OCI-LY3 (cell line): ENCODE data around the gene RIN3.

Experiments used
- H2AFZ ChIP-seq: fragments of 200-600, 300-600 bp; shearing (Covaris generic); 2 replicates; pipeline ENCODE4 v1.6.0; 2014; ENCODE audit warnings: antibody characterized with exemption, low read depth, low read length
- H3K27ac ChIP-seq: fragments of 200-600, 300-600 bp; sonication (generic); 2 replicates; pipeline ENCODE4 v1.5.1; 2014; ENCODE audit warnings: mild to moderate bottlenecking, low read length, moderate library complexity, mixed read lengths
- H3K27me3 ChIP-seq: fragments of 200-600, 300-600 bp; sonication (generic); 2 replicates; pipeline ENCODE4 v1.6.1; 2014; ENCODE audit warnings: low read depth, low read length, mixed read lengths
- H3K36me3 ChIP-seq: fragments of 200-600, 300-600 bp; sonication (generic); replicated peaks from 2 replicates; pipeline ENCODE3; 2014; ENCODE audit warnings: low read depth, low read length, mixed read lengths
- H3K4me1 ChIP-seq: fragments of 300-600, 200-600 bp; sonication (generic); 2 replicates; pipeline ENCODE4 v1.6.1; 2014; ENCODE audit warnings: low read length, mixed read lengths
- H3K4me2 ChIP-seq: fragments of 200-600, 300-600 bp; sonication (generic); 2 replicates; pipeline ENCODE4 v1.6.1; 2014; ENCODE audit warnings: low read length, mixed read lengths
- H3K4me3 ChIP-seq: fragments of 300-600, 200-600 bp; sonication (generic); 2 replicates; pipeline ENCODE4 v1.5.1; 2014; ENCODE audit warnings: antibody characterized with exemption, mild to moderate bottlenecking, low read length, moderate library complexity
- H3K79me2 ChIP-seq: fragments of 300-600, 200-600 bp; shearing (Covaris generic); 2 replicates; pipeline ENCODE4 v1.6.1; 2014; ENCODE audit warnings: mild to moderate bottlenecking, low read length, mixed read lengths
- H3K9ac ChIP-seq: fragments of 300-600, 200-600 bp; shearing (Covaris generic); 2 replicates; pipeline ENCODE4 v1.6.0; 2014; ENCODE audit warnings: mild to moderate bottlenecking, low read length, moderate library complexity
- H3K9me3 ChIP-seq: fragments of 200-600, 300-600 bp; shearing (Covaris generic); 2 replicates; pipeline ENCODE4 v1.6.1; 2014; ENCODE audit warnings: low read length, mixed read lengths; ENCODE audit not compliant: insufficient read depth
- H4K20me1 ChIP-seq: fragments of 200-600, 300-600 bp; sonication (generic); 2 replicates; pipeline ENCODE4 v1.6.1; 2016; ENCODE audit warnings: low read length, mixed read lengths; ENCODE audit not compliant: insufficient read depth
- EZH2phosphoT487 ChIP-seq: fragments of 200-600 bp; shearing (Covaris generic); IDR thresholded peaks from 2 replicates; pipeline ENCODE4 v1.6.1; 2018; ENCODE audit warnings: antibody characterized with exemption, mixed run types, low read depth
- TF ChIP-seq, protein P1 (sequence below): fragments of 200-600, 300-600 bp; sonication (generic); IDR thresholded peaks from 2 replicates; pipeline ENCODE4 v1.5.1; 2014; ENCODE audit warnings: antibody characterized with exemption, low read length, low read depth

Gene RIN3

DNA sequence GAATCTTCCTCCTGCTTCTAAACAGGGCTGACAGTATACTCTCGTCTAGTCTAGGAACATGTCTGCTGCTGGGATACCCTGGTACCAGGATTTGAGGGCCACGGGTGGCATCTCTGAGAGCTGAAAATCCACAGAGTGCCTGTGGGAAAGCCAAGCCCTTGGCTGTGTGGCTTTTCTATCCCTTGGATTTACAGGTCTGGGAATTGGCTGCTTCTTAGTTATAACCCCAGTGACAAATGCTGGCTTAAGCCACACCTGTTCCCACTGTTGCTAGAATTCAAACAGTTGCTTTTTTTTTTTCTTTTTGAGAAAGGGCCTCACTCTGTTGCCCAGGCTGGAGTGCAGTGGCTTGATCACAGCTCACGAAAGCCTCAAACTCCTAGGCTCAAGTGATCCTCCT, 14.3 kb upstream of the RIN3 start:
- Histone ChIP-seq H3K36me3 (no peaks in the 10 kb centered on the region), H3K4me2 (no peak overlapping the region), H3K4me1 (peaks cover 16% of the 10 kb centered on the region), H3K27ac (no peak overlapping the region), H3K79me2 (no peaks in the 10 kb centered on the region), H2AFZ (no peak overlapping the region), H3K9me3 (no peaks in the 10 kb centered on the region), H3K9ac (no peak overlapping the region), H3K27me3 (peaks cover 30% of the 10 kb centered on the region), H3K4me3 (no peak overlapping the region), H4K20me1 (no peaks in the 10 kb centered on the region)
- TF ChIP-seq EZH2phosphoT487 = no peak
- TF ChIP-seq, protein P1, sequence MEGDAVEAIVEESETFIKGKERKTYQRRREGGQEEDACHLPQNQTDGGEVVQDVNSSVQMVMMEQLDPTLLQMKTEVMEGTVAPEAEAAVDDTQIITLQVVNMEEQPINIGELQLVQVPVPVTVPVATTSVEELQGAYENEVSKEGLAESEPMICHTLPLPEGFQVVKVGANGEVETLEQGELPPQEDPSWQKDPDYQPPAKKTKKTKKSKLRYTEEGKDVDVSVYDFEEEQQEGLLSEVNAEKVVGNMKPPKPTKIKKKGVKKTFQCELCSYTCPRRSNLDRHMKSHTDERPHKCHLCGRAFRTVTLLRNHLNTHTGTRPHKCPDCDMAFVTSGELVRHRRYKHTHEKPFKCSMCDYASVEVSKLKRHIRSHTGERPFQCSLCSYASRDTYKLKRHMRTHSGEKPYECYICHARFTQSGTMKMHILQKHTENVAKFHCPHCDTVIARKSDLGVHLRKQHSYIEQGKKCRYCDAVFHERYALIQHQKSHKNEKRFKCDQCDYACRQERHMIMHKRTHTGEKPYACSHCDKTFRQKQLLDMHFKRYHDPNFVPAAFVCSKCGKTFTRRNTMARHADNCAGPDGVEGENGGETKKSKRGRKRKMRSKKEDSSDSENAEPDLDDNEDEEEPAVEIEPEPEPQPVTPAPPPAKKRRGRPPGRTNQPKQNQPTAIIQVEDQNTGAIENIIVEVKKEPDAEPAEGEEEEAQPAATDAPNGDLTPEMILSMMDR = no peak

DNA sequence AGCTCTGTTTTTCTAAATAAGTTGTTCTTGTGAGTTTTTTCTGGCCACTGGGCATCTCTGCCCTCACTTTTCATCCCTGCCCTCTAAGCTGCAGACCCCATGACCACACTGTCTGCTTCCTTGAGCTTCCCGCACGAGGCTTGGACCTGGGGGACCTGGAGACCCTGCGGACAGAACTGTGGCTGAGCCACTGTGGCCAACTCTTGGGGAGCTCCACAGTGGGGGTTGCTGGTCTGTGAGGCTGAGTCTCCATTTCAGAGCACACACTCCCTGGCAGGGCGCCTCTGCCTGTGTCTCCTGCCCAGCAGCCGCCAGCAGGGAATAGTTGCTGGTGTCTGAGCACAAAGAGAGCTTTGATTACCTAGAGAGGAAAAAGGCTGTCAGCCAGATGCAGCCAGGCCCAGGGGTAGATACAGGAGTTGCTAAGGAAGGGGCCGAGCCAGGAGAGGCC, 13.1 kb upstream of the RIN3 start:
- Histone ChIP-seq H3K27me3 (peaks cover 41% of the 10 kb centered on the region), H3K27ac (no peak overlapping the region), H3K9ac (no peak overlapping the region), H3K9me3 (no peaks in the 10 kb centered on the region), H3K79me2 (no peaks in the 10 kb centered on the region), H3K4me1 (peaks cover 3% of the 10 kb centered on the region; the same call in 1 of the 2 replicates), H3K36me3 (no peaks in the 10 kb centered on the region), H3K4me2 (no peak overlapping the region), H4K20me1 (no peaks in the 10 kb centered on the region), H3K4me3 (no peak overlapping the region), H2AFZ (no peak overlapping the region)
- TF ChIP-seq EZH2phosphoT487 = no peak
- TF ChIP-seq, protein P1 = no peak

DNA sequence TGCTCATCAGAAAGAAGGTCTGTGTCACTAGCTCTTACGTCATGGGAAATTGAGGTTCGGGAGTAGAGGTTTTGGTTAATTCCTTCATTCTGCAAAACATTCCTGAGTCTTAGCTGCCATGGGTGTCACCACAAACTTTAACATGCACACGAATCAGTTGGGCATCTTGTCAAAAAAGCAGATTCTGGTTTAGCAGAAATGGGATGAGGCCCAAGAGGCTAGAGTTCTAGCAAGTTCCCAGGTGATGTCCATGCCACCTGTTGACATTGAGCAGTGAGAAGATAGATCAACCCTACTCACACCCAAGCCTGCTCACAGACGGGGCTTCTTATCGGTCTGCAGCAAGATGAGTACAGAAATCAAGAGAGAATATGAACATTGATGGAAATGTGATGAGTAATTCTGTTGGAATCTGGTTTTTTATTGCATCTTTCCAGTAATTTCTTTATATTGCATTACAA, 11.7 kb upstream of the RIN3 start:
- no peak overlapping the region for H3K4me2 ChIP-seq

DNA sequence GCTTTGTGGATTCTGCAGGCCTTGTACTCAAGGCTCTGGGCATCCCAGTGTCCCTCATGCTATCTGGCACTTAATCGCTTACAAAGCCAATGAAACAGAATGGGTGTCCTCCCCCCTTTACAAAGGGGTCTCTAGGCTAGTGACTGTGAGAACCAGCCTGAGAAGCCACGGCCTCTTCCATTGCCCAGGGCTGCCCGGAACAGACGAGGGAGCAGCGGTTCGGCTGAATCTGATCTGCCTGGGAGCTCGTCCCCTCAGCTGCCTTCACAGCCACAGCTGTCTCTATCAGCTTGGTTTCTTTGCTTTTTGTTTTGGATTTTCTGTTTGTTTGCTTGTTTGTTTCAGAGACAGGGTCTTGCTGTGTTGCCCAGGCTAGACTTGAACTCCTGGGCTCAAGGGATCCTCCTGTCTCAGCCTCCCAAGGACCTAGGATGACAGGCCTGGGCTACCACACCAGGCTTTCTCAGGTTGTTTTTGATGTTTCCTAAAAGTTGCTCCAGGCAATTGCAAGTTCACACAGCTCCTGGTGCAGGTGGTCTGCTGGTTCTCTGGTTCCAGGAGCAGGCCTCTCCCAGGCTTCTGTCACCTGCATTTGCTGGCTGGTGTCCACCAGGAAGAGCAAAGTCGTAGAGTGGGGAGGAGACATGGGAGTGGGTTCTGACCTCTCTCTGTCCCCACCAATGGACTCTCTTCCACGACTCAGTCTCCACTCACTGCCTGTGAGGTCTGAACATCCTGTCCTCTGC, 10.9 kb upstream of the RIN3 start:
- Histone ChIP-seq H3K4me3 (no peak overlapping the region), H3K36me3 (no peaks in the 10 kb centered on the region), H3K9me3 (no peaks in the 10 kb centered on the region), H3K4me1 (peaks cover 19% of the 10 kb centered on the region), H3K9ac (no peak overlapping the region), H3K4me2 (no peak overlapping the region), H2AFZ (no peak overlapping the region), H3K79me2 (no peaks in the 10 kb centered on the region), H3K27ac (no peak overlapping the region), H3K27me3 (peaks cover 55% of the 10 kb centered on the region), H4K20me1 (no peaks in the 10 kb centered on the region)
- no peak for TF ChIP-seq EZH2phosphoT487
- TF ChIP-seq, protein P1 = no peak

More for the DNA sequence above, 11.7 kb upstream of the RIN3 start:
- Histone ChIP-seq H3K9me3 (no peaks in the 10 kb centered on the region), H3K36me3 (no peaks in the 10 kb centered on the region), H3K4me3 (no peak overlapping the region), H3K9ac (no peak overlapping the region), H3K79me2 (no peaks in the 10 kb centered on the region), H3K27ac (no peak overlapping the region), H3K4me1 (peaks cover 11% of the 10 kb centered on the region), H2AFZ (no peak overlapping the region), H3K27me3 (peaks cover 53% of the 10 kb centered on the region), H4K20me1 (no peaks in the 10 kb centered on the region)
- no peak for TF ChIP-seq EZH2phosphoT487
- TF ChIP-seq, protein P1 = no peak
